Eye (tissue), 1 donor: ENCODE measurements around the gene SMARCA4.

ENCODE experiments used
- DNase-seq: peaks from one replicate; pipeline ENCODE4 v3.0.0-alpha.2; 2015

Gene SMARCA4

GRCh38 chr19:11017275-11018035 lies 56.6 kb downstream of the SMARCA4 start:
- no peak for DNase-seq

- DNase-seq = no peak
These were observed 57.3 kb downstream of the SMARCA4 start for GRCh38 chr19:11018179-11018578.

- no peak for DNase-seq
These were observed 57.9 kb downstream of the SMARCA4 start for GRCh38 chr19:11018763-11019162.

DNA sequence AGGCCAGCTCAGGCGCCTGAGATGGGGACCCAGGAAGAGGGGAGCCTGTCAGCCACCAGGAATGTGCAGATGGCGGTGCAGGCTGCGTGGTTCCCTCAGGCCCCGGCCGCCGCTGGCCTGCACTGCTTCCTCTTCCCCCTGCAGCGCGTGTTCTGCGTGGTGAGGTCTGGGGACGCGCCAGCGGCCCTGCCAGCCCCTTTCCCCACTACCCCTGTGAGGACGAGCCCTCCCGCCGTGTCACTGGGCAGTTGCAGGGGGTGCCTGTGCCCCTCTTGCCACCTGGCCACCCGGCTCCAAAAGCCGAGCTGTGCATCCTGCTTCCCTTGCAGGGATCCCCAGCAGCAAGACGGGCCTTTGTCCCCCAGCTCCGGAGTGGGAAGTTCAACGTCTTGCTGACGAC lies 58.4 kb downstream of the SMARCA4 start:
- no peak for DNase-seq

DNA sequence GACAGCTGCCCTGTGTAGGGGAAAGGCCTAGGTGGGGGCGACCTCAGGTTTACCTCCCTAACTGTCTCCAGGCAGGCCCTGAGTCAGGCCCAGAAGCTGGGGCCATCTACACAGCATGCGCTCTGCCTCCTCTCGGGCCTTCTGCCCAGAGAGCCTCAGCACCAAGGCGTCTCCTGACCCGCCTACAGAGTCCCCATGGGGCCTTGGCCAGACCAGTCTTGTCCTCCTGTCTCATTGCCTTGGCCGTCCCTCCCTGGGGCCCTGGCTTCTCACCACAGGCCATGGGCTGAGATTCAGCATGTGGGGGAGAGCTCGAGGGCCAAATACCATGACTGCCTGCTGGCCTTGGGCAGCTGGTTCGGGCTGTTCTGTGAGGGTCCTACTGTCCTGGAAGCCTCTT lies 59.0 kb downstream of the SMARCA4 start:
- DNase-seq = no peak

- no peak for DNase-seq
These were observed 59.6 kb downstream of the SMARCA4 start for GRCh38 chr19:11020423-11020822.

DNA sequence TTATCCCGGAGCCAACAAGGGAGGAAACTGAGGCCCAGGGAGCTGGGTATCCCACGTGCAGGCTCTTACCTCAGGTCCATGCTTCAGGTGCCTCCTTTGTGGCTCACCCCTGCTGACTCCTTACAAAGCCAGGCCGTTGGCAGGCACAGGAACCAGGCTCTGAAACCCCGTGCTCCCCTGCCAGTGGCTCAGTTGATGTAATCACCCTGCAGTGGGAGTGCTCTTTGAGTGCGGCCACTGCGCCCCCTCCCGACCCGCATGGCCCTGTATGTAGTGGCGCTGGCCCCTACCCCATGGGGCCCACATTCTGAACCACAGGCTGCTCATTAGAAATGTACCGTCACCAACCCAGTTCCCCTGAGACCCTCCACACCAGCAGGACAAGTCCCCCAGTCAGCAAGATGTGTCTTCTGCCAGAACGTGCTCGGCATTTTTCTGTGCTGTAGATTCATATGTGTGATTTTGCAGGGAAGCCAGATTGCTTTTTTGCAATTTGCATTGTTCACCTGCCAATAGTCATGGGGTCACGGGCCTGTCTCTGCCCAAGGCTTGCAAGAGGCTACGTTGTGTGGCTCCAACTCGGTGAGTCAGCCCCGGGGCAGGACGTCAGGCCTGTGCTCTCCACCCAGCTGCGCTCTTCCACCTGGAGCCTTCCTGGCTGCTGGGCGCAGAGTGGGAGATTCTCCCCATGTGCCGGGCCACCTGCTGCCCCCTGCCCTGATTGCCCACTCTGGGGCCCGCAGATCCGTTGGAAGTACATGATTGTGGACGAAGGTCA lies 60.3 kb downstream of the SMARCA4 start:
- no peak for DNase-seq

DNA sequence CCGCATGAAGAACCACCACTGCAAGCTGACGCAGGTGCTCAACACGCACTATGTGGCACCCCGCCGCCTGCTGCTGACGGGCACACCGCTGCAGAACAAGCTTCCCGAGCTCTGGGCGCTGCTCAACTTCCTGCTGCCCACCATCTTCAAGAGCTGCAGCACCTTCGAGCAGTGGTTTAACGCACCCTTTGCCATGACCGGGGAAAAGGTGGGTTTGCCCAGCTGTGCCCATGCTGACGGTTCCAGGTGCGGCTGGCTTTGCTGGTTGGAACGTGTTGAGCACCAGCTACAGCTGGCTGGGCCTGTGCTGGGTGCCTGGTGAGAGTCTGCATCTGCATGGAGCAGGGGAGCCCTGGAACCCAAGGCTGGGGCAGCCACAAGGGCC lies 60.9 kb downstream of the SMARCA4 start:
- no peak for DNase-seq

GRCh38 chr19:11023016-11023415 lies 62.2 kb downstream of the SMARCA4 start:
- DNase-seq = no peak

- no peak for DNase-seq
These were observed 62.9 kb downstream of the SMARCA4 start for GRCh38 chr19:11023710-11024109.

- DNase-seq = no peak
These were observed 63.4 kb downstream of the SMARCA4 start for GRCh38 chr19:11024259-11024658.

DNA sequence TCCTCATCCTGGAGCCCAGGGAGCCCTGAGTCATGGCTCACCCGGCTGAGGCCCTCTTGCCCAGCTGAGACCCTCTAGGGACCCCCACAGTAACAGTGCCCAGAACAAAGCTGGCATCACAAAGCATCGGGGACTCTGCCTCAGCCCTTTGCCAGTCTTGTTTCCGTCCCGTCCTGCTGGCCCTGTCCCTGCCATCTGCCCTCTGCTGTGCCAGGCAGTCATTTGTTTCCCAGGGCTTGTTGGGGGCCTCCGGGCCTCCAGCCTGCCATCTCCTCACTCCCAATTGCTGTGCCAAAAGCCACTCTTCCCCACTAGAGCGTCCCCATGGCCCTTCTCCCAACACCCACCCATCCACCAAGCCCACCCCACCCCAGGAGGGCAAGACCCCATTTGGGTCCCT lies 64.2 kb downstream of the SMARCA4 start:
- DNase-seq = no peak

DNA sequence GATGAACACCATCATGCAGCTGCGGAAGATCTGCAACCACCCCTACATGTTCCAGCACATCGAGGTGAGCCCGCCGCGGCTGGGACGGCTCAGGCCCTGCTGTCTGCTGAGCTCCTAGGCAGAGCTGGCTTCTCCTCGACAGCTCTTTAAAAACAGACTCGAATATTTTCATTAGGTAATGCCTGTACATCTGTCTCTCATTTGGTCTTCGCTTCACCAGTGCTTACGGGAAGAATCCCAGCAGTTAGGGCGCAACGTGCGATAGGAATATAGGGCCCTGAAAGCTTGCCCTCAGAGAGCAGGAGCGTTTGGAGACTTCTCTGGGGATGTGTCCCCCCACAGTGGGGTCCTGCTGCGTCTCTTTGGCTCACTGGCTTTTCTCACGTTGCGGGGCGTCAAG lies 64.6 kb downstream of the SMARCA4 start:
- DNase-seq = peak; percentile 22

DNA sequence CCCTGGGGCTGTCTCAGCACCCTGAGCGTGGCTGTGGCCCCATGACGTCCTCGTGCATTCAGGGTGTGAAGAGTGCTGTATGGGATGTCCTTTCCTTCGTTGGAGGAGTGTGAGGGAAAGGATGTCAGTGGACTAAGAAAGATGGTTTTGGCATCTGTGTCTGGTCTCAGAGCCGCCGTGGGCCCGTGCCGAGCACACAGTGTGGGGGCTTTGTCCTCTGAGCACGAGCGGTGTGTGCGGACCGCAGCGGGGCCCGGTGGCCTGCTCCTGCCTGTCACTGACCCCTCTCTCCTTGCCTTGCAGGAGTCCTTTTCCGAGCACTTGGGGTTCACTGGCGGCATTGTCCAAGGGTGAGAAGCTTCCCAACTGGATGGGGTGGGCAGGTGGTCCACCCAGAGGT lies 65.2 kb downstream of the SMARCA4 start:
- no peak for DNase-seq

DNA sequence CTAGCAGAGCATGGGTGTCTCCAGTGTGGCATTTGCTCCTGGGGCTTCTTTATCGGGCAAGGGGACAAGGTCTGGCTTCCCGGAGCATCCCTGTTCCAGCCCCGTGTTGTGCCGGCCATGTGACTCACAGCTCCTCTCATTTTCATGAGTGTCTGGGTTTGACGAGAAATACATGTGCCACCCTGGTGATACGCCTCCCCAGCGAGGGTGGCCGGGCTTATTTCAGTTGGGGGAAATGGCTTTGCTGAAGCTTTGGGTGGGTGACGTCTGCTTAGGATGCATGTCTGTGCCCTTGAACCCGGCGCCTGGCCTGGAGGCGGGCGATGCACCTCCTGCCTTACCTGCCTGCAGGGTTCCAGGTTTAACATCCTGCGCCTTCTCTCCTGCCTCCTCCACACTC lies 66.6 kb downstream of the SMARCA4 start:
- no peak for DNase-seq

- no peak for DNase-seq
These were observed 67.3 kb downstream of the SMARCA4 start for GRCh38 chr19:11028146-11028545.

DNA sequence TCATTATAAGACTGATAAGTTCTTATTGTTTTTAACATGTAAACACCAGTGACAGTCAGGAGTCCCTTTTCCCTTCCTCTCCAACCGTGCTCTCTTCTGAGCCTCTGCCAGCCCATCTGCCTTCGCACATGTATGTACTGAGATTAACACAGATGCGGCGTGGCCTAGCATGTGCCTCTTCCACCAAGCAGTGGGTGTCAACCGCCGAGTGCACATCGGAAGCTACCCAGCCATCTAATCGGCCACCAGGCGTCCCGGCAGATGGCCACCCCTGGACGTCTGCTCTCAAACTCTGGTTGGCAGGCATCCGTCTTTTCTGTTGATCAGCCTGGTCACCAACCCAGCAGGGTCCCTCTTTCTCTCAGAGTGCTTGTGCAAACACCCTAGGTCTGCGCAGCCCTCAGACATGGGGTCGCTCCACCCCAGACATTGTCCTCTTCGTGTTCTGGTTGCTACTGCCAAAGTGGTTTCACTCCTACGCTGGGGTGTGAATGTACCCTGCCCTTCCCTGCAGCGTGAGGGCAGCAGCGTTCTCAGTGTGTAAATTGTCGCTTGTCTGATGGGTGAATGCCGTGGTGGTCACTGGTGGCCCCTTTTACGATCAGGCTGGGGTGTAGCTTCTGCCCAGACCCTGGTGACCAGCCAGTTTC lies 70.7 kb downstream of the SMARCA4 start:
- DNase-seq = no peak

DNA sequence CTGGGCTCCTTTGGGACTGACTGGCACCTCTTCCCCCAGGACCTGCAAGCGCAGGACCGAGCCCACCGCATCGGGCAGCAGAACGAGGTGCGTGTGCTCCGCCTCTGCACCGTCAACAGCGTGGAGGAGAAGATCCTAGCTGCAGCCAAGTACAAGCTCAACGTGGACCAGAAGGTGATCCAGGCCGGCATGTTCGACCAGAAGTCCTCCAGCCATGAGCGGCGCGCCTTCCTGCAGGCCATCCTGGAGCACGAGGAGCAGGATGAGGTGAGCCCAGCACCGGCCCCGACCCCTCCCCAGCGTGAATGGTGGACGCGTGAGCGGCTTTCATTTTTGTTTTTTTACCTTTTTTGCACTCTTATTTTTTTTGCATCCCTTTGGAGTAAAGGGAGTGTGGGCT lies 72.4 kb downstream of the SMARCA4 start:
- no peak for DNase-seq

- no peak for DNase-seq
These were observed 72.9 kb downstream of the SMARCA4 start for GRCh38 chr19:11033763-11034162.

DNA sequence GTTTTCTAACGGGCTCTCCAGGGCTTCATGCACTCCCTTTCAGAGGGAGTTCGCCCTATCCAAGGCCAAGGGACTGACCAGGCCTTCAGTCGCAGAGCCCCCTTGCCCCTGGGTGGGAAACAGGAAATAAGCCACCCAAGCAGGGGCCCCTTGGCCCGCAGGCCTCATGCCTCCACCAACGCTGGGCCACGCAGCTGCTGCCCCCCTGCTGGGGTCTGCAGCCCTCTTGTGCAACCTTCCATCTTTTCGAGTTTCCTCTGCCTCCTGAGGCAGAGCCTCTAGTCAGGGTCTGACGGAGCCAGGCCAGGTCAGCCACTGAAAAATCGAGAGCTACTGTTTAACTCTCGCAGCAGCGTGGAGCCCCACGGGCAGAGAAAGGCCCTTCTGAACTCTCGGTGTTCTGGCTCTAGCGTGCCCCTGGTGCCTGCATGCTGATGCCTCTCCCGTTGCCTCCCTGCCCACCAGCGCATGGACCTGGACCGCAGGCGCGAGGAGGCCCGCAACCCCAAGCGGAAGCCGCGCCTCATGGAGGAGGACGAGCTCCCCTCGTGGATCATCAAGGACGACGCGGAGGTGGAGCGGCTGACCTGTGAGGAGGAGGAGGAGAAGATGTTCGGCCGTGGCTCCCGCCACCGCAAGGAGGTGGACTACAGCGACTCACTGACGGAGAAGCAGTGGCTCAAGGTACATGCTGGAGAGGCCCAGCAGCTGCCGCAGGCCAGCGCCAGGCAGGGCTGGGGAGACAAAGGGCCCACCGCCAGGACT lies 73.8 kb downstream of the SMARCA4 start:
- DNase-seq = no peak

GRCh38 chr19:11035441-11036377 lies 74.9 kb downstream of the SMARCA4 start:
- DNase-seq = peak; percentile 92

DNA sequence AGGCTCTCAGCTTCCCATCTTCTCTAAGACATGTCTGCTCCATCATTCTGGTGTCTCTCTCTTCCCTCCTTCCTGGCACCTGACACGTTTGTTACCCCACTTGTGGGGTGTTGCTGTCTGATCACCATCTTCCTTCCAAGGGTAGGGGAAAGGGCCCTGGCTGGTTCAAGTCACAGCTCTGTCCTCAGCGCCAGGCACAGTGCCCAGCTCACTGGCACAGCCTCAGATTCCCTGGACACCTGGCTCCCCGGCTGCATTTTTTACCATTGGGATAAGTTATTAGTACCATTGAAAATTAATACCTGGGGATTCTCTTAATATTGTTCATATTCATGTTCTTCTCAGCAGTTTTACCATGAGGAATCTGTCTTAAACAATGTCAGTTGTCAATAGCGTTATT lies 77.7 kb downstream of the SMARCA4 start:
- DNase-seq = no peak
